ENCODE measurements around the gene UBR3. TPM values are rescaled to one million over a fixed set of nuclear protein-coding genes. Genes with fewer than 3 reads are reported as not detected.

Gene UBR3
- total RNA-seq, 1 experiment from 2014 or later, result 21.9 TPM

DNA sequence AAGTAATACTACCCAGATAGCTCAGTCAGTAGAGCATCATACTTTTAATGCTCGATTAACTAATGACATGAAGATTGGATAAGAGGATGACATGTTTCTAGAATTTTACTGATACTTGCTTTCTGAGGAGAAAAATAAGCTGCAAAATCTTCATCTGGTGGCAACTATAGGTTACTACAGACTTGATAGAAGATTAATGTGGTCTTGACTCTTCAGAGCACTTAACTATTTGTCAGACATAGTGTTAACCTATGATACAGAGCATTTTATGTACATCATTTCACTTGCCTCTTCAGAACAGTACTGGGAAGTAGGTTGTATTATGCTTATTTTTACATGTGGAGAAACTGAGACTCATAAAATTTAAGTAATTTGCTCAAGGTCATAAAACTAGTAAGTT lies 83.9 kb downstream of the UBR3 start:
- no peak for DNase-seq
- no CpG with 5 or more reads among the region's 1 CpG for WGBS (ENCODE audit: extremely low coverage, insufficient read length, low lambda C conversion rate)
- no peak overlapping the region for H4K5ac ChIP-seq (ENCODE audit: insufficient read length, low read depth, low read length)
- no peak overlapping the region for H3T11ph ChIP-seq (ENCODE audit: low read length)
- Mint-ChIP-seq H3K27ac (no peak overlapping the region), H3K27me3 (ENCODE audit: low read depth) (no peaks in the 10 kb centered on the region), H3K36me3 (ENCODE audit: insufficient read depth in 1 of 3, low read depth in 3 of 3) (peaks cover 0 to 7% (median 5%) of the 10 kb centered on the region in 3 experiments; a peak in 3 of 7 replicates), H3K9me3 (no peaks in the 10 kb centered on the region), H3K4me1 (peaks cover 0 to 3% of the 10 kb centered on the region in 2 experiments; a peak in 1 of 4 replicates), H3K4me3 (no peak overlapping the region)
- no peak overlapping the region for H3K4ac ChIP-seq (ENCODE audit: low read depth, low read length)
- H3K4me1 ChIP-seq (ENCODE audit: insufficient read depth, low read length), result no peaks in the 10 kb centered on the region
- H3K9me3 ChIP-seq (ENCODE audit: control insufficient read depth, low read depth, low read length), result no peaks in the 10 kb centered on the region
- no peak overlapping the region for H3K18ac ChIP-seq (ENCODE audit: insufficient read length, low read depth, low read length)
- TF ChIP-seq, protein P1, sequence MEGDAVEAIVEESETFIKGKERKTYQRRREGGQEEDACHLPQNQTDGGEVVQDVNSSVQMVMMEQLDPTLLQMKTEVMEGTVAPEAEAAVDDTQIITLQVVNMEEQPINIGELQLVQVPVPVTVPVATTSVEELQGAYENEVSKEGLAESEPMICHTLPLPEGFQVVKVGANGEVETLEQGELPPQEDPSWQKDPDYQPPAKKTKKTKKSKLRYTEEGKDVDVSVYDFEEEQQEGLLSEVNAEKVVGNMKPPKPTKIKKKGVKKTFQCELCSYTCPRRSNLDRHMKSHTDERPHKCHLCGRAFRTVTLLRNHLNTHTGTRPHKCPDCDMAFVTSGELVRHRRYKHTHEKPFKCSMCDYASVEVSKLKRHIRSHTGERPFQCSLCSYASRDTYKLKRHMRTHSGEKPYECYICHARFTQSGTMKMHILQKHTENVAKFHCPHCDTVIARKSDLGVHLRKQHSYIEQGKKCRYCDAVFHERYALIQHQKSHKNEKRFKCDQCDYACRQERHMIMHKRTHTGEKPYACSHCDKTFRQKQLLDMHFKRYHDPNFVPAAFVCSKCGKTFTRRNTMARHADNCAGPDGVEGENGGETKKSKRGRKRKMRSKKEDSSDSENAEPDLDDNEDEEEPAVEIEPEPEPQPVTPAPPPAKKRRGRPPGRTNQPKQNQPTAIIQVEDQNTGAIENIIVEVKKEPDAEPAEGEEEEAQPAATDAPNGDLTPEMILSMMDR (conservative IDR thresholded peaks at IDR 0.05), result no peak
- no peak overlapping the region for H2BK120ac ChIP-seq (ENCODE audit: low read depth, low read length, poor library complexity, severe bottlenecking)
- no peak overlapping the region for H2AFZ ChIP-seq (ENCODE audit: low read length)
- H3K23ac ChIP-seq (ENCODE audit: insufficient read length, low read depth, low read length), result no peak overlapping the region
- no peak overlapping the region for H3K14ac ChIP-seq (ENCODE audit: insufficient read depth, low read length)
- H3K23me2 ChIP-seq (ENCODE audit: insufficient read length, low read depth, low read length, poor library complexity, severe bottlenecking), result no peaks in the 10 kb centered on the region
- H4K8ac ChIP-seq (replicated peaks; ENCODE audit: insufficient read length, low read depth, low read length), result no peak overlapping the region
- no peak overlapping the region for H3K56ac ChIP-seq (ENCODE audit: insufficient read length, low read depth, low read length)
- H2BK15ac ChIP-seq (ENCODE audit: low read depth, low read length), result no peak overlapping the region
- no peak overlapping the region for H4K91ac ChIP-seq (ENCODE audit: insufficient read length, low read depth, low read length)
- no peak overlapping the region for H3K9ac ChIP-seq (ENCODE audit: extremely low read depth, insufficient read length, low read length)
- H2BK20ac ChIP-seq (ENCODE audit: low read depth, low read length, poor library complexity, severe bottlenecking), result no peak overlapping the region
- no peak overlapping the region for H3K4me2 ChIP-seq (ENCODE audit: insufficient read depth, insufficient read length, low read length)
- no peaks in the 10 kb centered on the region for H4K20me1 ChIP-seq (ENCODE audit: control insufficient read depth, insufficient read depth, insufficient read length)
- no peak overlapping the region for H3K27ac ChIP-seq (ENCODE audit: insufficient read length, low read depth, low read length)
- H3K79me1 ChIP-seq (ENCODE audit: insufficient read depth, low read depth, low read length, poor library complexity, severe bottlenecking), result no peaks in the 10 kb centered on the region
- no peak overlapping the region for H2BK12ac ChIP-seq (ENCODE audit: insufficient read length, low read depth, low read length)
- no peak overlapping the region for H2BK5ac ChIP-seq (ENCODE audit: insufficient read length, low read length)
- no peaks in the 10 kb centered on the region for H3K79me2 ChIP-seq (ENCODE audit: insufficient read depth, low read length)
- no peaks in the 10 kb centered on the region for H3K27me3 ChIP-seq (ENCODE audit: insufficient read depth, low read length)
- H2AK5ac ChIP-seq (ENCODE audit: insufficient read length, low read length), result no peak overlapping the region

Data from H9 (cell line).